GM12873 (cell line): ENCODE results near the gene GNS.

Experiments used
- TF ChIP-seq, protein P1 (sequence below): IDR thresholded peaks from 2 replicates; pipeline ENCODE4 v1.5.1; 2012; ENCODE audit warnings: low read depth, mild to moderate bottlenecking, moderate library complexity, low read length, control low read depth; ENCODE audit not compliant: insufficient read depth; ENCODE audit errors: missing control alignments

GNS gene

DNA sequence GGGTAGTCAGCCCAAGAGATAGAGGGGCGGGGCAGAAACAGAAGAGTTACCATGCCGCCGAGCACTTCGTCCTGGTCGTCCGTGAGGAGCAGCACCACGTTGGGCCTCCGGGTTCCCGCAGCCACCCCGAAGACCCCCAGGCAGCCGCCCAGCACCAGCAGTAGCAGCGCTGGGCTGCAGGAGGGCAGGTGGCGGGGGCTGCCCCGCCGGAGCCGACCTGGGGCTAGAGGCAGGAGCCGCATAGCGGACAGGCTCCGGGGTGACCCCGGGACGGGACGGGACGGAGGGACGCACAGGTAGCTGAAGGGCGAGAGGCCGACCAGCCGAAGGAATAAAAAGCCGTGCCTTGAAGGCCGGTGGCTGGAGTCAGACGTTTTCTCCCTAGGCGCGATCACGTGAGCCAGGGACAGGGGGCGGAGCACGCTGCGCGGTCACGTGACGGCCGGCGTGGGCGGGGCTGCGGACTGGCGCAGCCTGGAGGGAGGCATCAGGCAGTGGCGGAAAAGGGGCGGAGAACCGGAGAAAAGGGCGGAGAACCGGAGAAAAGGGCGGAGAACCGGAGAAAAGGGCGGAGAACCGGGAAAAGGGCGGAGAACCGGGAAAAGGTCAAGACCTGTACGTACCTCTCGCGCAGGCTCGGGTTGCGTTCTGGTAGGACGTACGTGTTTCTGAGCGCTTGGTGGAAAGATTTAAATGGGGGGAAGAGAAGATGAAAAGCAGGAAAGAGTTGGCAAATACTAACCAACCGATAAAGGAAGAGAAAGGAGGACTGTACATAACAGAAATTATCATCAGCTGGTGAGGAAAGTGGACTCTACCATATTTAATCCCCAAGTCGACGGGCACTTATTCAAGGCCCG lies at the start of gene GNS:
GNS (minus strand) TSS at position 372 of the 860 bp plus-strand sequence; CDS start at position 242, 130 bp downstream.
- TF ChIP-seq, protein P1, sequence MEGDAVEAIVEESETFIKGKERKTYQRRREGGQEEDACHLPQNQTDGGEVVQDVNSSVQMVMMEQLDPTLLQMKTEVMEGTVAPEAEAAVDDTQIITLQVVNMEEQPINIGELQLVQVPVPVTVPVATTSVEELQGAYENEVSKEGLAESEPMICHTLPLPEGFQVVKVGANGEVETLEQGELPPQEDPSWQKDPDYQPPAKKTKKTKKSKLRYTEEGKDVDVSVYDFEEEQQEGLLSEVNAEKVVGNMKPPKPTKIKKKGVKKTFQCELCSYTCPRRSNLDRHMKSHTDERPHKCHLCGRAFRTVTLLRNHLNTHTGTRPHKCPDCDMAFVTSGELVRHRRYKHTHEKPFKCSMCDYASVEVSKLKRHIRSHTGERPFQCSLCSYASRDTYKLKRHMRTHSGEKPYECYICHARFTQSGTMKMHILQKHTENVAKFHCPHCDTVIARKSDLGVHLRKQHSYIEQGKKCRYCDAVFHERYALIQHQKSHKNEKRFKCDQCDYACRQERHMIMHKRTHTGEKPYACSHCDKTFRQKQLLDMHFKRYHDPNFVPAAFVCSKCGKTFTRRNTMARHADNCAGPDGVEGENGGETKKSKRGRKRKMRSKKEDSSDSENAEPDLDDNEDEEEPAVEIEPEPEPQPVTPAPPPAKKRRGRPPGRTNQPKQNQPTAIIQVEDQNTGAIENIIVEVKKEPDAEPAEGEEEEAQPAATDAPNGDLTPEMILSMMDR = no peak

DNA sequence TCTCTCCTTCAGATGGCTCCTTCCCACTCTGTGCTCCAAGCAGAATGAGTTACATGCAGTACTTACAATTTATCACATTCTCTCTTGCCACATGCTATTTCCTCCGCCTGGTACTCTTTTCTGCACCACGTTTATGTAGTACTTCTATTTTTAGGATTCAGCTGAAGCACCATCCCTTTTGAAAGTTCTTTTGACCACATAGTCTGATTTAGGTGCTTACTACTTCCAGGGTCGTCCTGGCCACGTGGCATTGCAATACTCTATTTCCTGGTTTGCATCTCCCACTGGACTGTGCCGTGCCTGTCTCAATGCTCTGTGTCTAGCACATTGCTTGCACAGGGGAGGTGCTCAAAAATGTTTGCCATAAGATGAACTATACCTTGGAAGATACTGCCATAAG lies 48.9 kb upstream of the GNS start:
- TF ChIP-seq, protein P1 = no peak

DNA sequence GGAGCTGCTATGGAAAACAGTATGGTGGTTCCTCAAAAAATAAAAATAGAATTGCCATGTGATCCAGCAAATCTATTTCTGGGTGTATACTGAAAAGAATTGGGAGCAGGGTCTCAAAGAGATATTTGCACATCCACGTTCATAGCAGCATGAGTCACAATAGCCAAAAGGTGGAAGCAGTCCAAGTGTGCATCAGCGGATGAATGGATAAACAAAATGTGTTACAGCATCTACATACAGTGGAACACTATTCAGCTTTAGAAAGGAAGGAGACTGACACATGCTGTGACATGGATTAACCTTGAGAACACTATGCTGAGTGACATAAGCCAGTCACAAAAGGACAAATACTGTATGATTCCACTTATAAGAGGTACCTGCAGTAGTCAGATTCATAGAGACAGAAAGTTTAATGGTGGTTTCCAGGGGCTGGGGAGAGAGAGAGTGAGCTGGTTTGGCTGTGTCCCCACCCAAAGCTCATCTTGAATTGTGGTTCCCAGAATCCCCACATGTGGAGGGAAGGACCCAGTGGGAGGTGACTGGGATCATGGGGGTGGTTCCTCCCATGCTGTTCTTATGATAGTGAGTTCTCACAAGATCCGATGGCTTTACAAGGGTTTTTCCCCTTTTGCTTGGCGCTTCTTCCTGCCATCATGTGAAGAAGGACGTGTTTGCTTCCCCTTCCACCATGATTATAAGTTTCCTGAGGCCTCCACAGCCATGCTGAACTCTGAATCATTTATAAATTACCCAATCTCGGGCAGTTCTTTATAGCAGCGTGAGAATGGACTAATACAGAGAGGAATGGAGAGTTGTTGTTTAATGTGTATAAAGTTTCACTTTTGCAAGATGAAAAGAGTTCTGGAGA lies 47.6 kb upstream of the GNS start:
- TF ChIP-seq, protein P1 = no peak

DNA sequence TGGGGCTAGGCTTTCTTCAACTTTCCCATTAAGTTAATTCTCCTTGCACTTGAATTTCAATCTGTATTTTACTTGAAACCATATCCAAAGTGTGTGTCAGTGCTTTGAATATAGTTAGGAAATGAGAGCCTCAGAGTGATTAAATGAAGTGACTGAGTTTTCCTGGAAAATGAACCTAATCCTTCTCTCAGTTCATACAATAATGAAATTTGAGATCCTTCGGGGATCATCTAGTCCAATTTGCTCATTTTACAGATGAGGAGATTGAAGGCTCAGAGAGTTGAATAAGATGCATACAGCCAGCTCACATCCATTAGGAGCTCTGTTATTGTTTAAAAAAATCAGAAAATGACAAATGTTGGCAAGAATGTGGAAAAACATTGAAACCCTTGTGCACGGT lies 47.0 kb upstream of the GNS start:
- TF ChIP-seq, protein P1 = no peak

DNA sequence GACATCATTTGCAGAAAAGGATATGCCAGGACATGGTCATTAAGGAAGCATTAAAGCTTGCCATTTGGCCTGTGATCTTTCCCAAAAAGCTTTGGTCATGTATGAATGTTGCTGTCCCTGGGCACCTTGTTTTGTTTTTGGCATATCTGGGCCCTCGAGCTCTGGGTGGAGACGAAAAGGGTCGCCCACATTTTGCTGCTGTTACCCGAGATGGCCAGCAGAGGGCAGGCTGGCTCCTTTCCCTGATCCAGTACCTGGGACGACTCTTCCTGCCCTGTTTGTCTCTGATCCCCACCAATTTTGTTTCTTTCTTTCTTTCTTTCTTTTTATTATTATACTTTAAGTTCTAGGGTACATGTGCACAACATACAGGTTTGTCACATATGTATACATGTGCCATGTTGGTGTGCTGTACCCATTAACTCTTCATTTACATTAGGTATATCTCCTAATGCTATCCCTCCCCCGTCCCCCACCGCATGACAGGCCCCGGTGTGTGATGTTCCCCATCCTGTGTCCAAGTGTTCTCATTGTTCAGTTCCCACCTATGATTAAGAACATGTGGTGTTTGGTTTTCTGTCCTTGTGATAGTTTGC lies 43.1 kb upstream of the GNS start:
- TF ChIP-seq, protein P1 = peak; percentile 94

DNA sequence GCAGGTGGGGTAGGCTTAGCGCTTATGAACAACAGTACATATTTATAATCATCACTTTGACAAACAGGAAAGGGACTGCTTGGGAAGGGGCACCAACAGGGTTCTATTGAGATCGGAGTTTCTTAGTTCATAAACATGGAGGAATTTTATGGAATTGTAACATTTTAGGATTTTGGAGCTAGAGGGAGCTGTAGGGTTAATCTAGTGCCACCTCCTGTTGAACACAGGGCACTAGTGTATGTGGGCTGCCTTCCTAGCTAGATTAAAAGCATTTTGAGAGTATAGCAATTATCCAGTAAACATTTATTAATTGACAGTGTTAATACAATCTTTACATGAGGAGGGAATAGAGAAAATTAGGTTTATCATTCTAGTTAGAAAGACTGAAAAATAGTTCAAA lies 42.2 kb upstream of the GNS start:
- TF ChIP-seq, protein P1 = peak; percentile 1

DNA sequence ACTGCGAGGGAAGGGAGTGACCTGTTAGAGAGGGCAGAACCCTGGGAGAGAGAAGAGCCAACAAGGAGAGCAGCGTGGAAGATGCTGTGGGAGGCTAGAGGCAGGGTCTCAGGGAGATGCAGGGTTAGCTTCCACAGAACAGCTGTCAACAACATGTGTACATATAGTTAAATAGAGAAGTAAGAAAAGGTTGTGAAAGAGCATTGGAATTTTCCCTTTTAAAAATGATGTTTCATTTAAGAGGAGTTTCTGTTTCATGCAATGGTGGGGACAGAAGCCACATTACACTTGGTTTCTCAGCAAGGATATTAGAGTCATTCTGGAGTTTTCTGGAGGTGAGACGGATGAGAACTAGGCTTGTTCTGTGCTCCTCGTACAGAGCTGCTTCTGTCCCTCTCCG lies 41.4 kb upstream of the GNS start:
- TF ChIP-seq, protein P1 = no peak
